Endodermal cell (in vitro differentiated cells): ENCODE data around the gene HLF. TPM values are rescaled to one million over a fixed set of nuclear protein-coding genes. Genes with fewer than 3 reads are reported as not detected.

ENCODE experiments used
- DNase-seq: peaks from one replicate; pipeline ENCODE4 v3.0.0-alpha.2; 2017
- H3K27ac ChIP-seq: 2 replicates; pipeline ENCODE4 v1.5.1; 2013; ENCODE audit warnings: mild to moderate bottlenecking, low read depth, low read length, moderate library complexity
- H3K27me3 ChIP-seq: 2 replicates; pipeline ENCODE4 v1.6.1; 2013; ENCODE audit warnings: mild to moderate bottlenecking, low read length, moderate library complexity; ENCODE audit not compliant: insufficient read depth, control insufficient read depth, poor library complexity, severe bottlenecking
- H3K36me3 ChIP-seq: 2 replicates; pipeline ENCODE4 v1.7.0; 2013; ENCODE audit warnings: mild to moderate bottlenecking, low read length, moderate library complexity; ENCODE audit not compliant: control insufficient read depth, insufficient read depth
- H3K4me1 ChIP-seq: one replicate; pipeline ENCODE4 v1.7.0; 2013; ENCODE audit warnings: low read length; ENCODE audit not compliant: control insufficient read depth, insufficient read depth
- H3K4me3 ChIP-seq: 2 replicates; pipeline ENCODE4 v1.5.1; 2013; ENCODE audit warnings: mild to moderate bottlenecking, low read length, moderate library complexity
- H3K9ac ChIP-seq: 2 replicates; pipeline ENCODE4 v1.6.1; 2013; ENCODE audit warnings: mild to moderate bottlenecking, low read length, moderate library complexity; ENCODE audit not compliant: poor library complexity, severe bottlenecking; ENCODE audit errors: extremely low read depth
- H3K9me3 ChIP-seq: 2 replicates; pipeline ENCODE4 v1.6.1; 2013; ENCODE audit warnings: mild to moderate bottlenecking, low read length, moderate library complexity; ENCODE audit not compliant: control insufficient read depth
- H3K27ac Mint-ChIP-seq: 2 replicates; pipeline ENCODE4 v1.8.0; 2020; ENCODE audit warnings: mixed read lengths
- H3K27me3 Mint-ChIP-seq: 2 replicates; pipeline ENCODE4 v1.8.0; 2021; ENCODE audit warnings: mild to moderate bottlenecking, mixed read lengths; ENCODE audit not compliant: insufficient read depth
- H3K36me3 Mint-ChIP-seq: 2 replicates; pipeline ENCODE4 v1.8.0; 2020; ENCODE audit warnings: low read depth, mixed read lengths
- H3K4me1 Mint-ChIP-seq: 2 replicates; pipeline ENCODE4 v1.8.0; 2020; ENCODE audit warnings: mixed read lengths
- H3K4me3 Mint-ChIP-seq: 2 replicates; pipeline ENCODE4 v1.8.0; 2020; ENCODE audit warnings: mild to moderate bottlenecking, moderate library complexity, mixed read lengths
- H3K9me3 Mint-ChIP-seq: 2 replicates; pipeline ENCODE4 v1.8.0; 2020; ENCODE audit warnings: mild to moderate bottlenecking, mixed read lengths
- CTCF ChIP-seq: fragments of 200-600 bp; sonication (generic); conservative IDR thresholded peaks from 2 replicates; pipeline ENCODE4 v1.5.0; 2021; ENCODE audit warnings: antibody characterized with exemption, mild to moderate bottlenecking
- WGBS, 2 experiments: methylation state at CpG; one replicate each; pipeline versions ENCODE4 v1.1.5 to v1.1.7; 2013; ENCODE audit warnings: missing lambda C conversion rate in 2 of 2, mixed read lengths in 1 of 2; ENCODE audit not compliant: insufficient coverage in 1 of 2, insufficient read length in 1 of 2; 5-methylcytosine and 5-hydroxymethylcytosine counted together
- total RNA-seq, 2 donors: library from RNA; stranded (reverse); fragmentation: NEBNext Ultra II Directional in 1 of 2; extraction: Animal tissue kit (Norgen Biotek cat#: 25700) in 1 of 2; gene quantifications; 2 replicates in 1 of 2; 3 replicates in 1 of 2; pipeline ENCODE4 v1.2.1, GENCODE V29; 2021

The HLF gene
- total RNA-seq, 2 donors from 2014 or later = not detected

- DNase-seq = no peak
- Mint-ChIP-seq H3K27me3 (peaks cover 4% of the 10 kb centered on the region), H3K36me3 (no peaks in the 10 kb centered on the region), H3K4me1 (no peaks in the 10 kb centered on the region), H3K27ac (no peak overlapping the region), H3K4me3 (no peak overlapping the region), H3K9me3 (no peaks in the 10 kb centered on the region)
- Histone ChIP-seq H3K27ac (no peak overlapping the region), H3K4me3 (no peak overlapping the region), H3K36me3 (no peaks in the 10 kb centered on the region), H3K27me3 (no peaks in the 10 kb centered on the region), H3K4me1 (no peaks in the 10 kb centered on the region), H3K9ac (no peak overlapping the region), H3K9me3 (no peaks in the 10 kb centered on the region)
- no peak for TF ChIP-seq CTCF
- WGBS, 2 experiments = 69 to 80% methylated on average over 1 of the region's 1 CpG
Observed at GRCh38 chr17:55219459-55219858, 45.3 kb upstream of the HLF start.

- no peak overlapping the region for H3K27ac ChIP-seq
- no peak overlapping the region for H3K9ac ChIP-seq
- H3K36me3 Mint-ChIP-seq = no peaks in the 10 kb centered on the region
- no peaks in the 10 kb centered on the region for H3K4me1 ChIP-seq
- H3K27me3 Mint-ChIP-seq = peaks cover 2% of the 10 kb centered on the region
- no peak for DNase-seq
- no peaks in the 10 kb centered on the region for H3K9me3 Mint-ChIP-seq
- no peak overlapping the region for H3K4me3 ChIP-seq
- no peaks in the 10 kb centered on the region for H3K4me1 Mint-ChIP-seq
- 90% methylated on average over 2 of the region's 3 CpGs; no CpG with 5 or more reads in 1 of the 2 experiments for WGBS, 2 experiments
- H3K9me3 ChIP-seq = no peaks in the 10 kb centered on the region
- H3K36me3 ChIP-seq = no peaks in the 10 kb centered on the region
- no peaks in the 10 kb centered on the region for H3K27me3 ChIP-seq
- no peak overlapping the region for H3K27ac Mint-ChIP-seq
- H3K4me3 Mint-ChIP-seq = no peak overlapping the region
- TF ChIP-seq CTCF = no peak
Observed at GRCh38 chr17:55219934-55220333, 44.8 kb upstream of the HLF start.

- no peak overlapping the region for H3K27ac Mint-ChIP-seq
- Histone ChIP-seq H3K27me3 (no peaks in the 10 kb centered on the region), H3K4me3 (no peak overlapping the region), H3K27ac (no peak overlapping the region), H3K9ac (no peak overlapping the region), H3K36me3 (no peaks in the 10 kb centered on the region), H3K4me1 (no peaks in the 10 kb centered on the region), H3K9me3 (no peaks in the 10 kb centered on the region)
- no peak overlapping the region for H3K4me3 Mint-ChIP-seq
- H3K36me3 Mint-ChIP-seq = no peaks in the 10 kb centered on the region
- no peaks in the 10 kb centered on the region for H3K4me1 Mint-ChIP-seq
- no peak for DNase-seq
- H3K27me3 Mint-ChIP-seq = peaks cover 1% of the 10 kb centered on the region
- no peak for TF ChIP-seq CTCF
- no peaks in the 10 kb centered on the region for H3K9me3 Mint-ChIP-seq
- 83 to 87% methylated on average over 3 of the region's 3 CpGs for WGBS, 2 experiments
Observed at GRCh38 chr17:55223524-55223923, 41.2 kb upstream of the HLF start.
